ENCODE results near the gene MT1X.

The MT1X gene

DNA sequence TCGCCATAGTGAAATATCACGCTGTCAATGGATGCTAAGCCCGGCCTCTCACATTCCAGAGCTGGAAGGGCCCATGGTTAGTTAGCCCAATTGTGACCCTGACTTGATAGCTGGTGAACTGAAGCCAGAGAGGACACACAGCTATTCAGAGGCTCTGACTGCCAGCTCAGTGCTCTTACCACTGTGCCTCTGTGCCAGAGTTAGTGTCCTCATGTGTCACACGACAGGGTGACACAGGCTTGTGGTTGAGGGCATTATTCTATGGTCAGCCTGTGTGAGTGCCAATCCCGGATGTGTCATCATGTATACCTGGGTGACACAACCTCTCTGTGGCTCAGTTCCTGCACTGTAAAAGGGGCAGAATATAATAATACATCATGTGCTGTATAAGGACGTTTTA lies 2.5 kb upstream of the MT1X start:
- no peak for DNase-seq

- no peak for DNase-seq
Measured at GRCh38 chr16:56682703-56683397, 580 bp downstream of the MT1X start.

GRCh38 chr16:56683424-56684172 lies 1.3 kb downstream of the MT1X start:
- DNase-seq = no peak

GRCh38 chr16:56684256-56684925 lies 2.1 kb downstream of the MT1X start:
- DNase-seq = no peak

- no peak for DNase-seq
Measured at GRCh38 chr16:56684926-56685590, 2.8 kb downstream of the MT1X start.

DNA sequence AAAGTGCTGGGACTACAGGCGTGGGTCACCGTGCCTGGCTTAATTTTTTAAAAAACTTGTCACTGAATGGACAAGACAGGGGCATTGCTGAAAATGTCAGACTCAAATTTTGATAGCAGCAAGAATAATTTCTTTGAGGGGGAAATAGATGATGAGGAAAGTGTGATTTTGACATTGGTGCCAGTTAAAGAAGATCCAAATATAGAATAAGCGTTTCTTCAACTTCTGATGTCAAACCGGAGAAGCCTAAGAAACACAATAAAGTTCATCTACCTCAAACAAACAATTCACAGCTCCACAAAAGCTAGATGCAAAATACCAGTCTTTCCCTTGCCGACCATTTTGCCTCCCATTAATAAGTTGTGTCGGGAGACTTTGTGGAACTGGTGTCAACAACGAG lies 4.5 kb downstream of the MT1X start:
- DNase-seq = no peak

- DNase-seq = no peak
Measured at GRCh38 chr16:56688762-56689161, 6.5 kb downstream of the MT1X start.

GRCh38 chr16:56689171-56689570 lies 6.9 kb downstream of the MT1X start:
- DNase-seq = no peak

DNA sequence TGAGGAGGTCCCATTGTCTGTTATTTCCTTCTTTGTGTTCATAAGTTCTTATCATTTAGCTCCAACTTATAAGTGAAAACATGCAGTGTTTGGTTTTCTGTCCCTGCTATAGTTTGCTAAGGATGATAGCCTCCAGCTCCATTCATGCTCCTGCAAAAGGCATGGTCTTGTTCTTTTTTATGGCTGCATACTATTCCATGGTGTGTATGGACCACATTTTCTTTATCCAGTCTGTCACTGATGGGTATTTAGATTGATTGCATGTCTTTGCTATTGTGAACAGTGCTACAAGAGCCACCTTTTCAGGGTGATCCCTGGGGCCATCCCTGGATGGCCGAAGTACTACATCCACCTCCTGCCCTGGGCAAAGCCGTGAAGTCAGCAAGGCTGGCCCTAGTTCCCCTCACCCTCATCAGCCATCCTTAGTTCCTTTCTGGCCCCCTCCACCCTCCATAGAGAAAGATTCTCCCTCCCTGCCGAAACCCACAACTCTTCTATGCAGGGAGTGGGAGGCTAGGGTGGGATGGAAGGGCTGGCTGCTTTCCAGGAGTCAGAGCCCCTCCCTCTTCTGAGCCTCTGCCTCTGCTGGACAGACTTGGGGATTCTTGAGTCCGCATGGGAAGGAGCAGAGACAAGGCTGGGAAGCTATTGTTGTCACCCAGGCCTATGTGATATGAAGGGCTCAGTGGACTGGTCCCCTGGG lies 8.3 kb downstream of the MT1X start:
- no peak for DNase-seq

- no peak for DNase-seq
Measured at GRCh38 chr16:56691885-56692284, 9.6 kb downstream of the MT1X start.

- DNase-seq = no peak
Measured at GRCh38 chr16:56695246-56695645, 13.0 kb downstream of the MT1X start.

GRCh38 chr16:56697456-56698155 lies 15.3 kb downstream of the MT1X start:
- DNase-seq = no peak

DNA sequence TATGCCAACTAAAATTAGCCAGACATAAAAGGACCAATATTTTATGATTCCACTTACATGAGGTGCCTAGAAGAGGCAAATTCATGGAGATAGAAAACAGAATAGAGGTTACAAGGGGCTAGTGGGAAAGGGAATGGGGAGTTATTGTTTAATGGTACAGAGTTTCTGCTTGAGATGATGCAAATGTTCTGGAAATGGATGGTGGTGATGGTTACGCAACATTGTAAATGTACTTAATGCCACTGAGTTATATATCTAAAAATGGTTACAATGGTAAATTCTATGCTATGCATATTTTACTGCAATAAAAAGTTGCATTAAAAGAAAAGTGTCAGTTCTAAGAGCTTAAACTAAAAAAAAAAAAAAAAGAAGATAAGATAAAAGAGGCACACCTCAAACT lies 17.9 kb downstream of the MT1X start:
- no peak for DNase-seq

DNA sequence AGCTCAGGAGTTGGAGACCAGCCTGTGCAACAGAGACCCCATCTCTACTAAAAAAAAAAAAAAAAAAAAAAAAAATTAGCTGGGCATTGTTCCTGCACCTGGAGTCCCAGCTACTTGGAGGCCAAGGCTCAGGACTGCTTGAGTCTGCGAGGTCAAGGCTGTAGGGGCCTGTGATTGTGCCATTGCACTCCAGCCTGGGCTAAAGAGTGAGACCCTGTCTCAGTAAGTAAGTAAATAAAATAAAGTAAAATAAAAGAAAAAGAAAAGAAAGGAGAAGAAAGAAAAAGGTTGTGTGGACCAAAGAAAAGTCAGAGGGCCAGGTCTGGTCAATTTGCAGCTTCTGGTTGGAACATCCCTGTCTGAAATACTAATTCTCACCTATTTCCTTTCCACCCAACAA lies 18.4 kb downstream of the MT1X start:
- no peak for DNase-seq

GRCh38 chr16:56701534-56701933 lies 19.3 kb downstream of the MT1X start:
- no peak for DNase-seq

GRCh38 chr16:56702836-56703235 lies 20.6 kb downstream of the MT1X start:
- no peak for DNase-seq

DNA sequence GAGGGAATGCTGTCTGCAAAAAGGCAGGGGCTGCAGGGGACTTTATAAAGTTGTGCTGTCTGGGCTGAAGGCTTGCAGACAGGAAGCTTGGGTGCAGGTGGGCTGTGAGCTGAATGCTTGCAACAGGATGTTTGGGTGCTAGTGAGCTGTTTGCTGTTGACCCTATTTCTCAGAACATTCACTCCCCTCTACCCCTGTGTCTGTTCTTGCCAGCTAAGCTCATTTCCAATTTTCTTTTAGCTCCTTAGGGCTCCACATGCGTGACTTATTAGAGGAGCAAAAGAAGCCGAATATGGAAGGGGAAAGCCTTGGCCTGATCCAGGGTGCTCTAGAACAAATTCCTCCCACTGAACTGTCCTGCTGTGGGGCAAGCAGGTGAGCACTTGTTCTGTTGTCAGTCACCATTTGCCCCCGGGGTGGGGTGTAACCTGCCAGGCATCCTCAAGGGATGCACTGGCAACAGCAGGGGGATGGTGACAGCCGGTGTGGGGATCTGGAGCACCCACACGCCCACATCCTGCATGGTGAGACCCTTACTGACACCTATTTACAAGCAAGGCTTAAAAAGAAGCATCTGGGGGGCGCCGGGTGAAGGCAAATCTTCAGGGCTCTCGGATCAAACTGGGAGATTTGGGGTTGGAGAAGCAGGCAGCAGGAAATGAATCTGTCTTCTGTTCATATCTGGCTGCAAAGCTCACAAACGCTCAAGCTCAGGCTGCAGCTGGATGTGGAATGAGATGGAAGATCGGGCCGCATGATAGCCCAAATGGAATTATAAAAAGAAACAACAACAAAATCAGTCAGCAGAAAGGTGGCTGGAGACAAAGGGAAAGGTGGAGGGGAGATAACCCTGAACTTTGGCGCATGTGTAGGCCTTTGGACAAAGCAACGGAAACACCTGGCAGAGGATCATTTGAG lies 26.5 kb downstream of the MT1X start:
- no peak for DNase-seq

DNA sequence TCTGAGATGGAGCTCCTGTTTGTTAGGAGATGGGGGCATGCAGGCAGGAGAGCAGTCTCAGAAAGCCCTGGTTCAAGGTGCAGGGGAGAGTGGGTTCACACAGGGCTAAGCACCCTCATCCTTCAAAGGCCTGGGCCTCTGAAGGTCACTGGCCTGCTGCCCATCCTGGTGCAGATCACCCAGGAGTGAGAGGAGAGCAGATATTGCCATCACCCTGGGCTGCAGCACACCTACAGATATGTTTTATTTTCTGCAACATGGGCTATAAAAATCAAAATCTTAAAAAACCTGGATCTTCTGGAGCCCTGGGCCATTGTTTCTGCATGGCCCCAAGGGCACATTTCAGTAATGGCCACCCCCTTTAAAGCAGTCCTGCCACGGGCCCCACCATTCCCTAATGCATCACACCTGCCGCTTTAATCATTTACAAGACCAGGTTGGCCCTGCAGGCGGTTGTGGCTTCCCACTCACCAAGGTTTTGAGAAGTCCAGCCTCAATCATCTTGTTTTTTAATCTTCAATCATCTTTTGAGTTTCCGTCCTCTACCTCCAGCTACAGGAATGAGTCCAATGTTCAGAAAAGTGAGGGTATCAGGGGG lies 27.3 kb downstream of the MT1X start:
- no peak for DNase-seq

- no peak for DNase-seq
Measured at GRCh38 chr16:56710181-56710737, 28.0 kb downstream of the MT1X start.

DNA sequence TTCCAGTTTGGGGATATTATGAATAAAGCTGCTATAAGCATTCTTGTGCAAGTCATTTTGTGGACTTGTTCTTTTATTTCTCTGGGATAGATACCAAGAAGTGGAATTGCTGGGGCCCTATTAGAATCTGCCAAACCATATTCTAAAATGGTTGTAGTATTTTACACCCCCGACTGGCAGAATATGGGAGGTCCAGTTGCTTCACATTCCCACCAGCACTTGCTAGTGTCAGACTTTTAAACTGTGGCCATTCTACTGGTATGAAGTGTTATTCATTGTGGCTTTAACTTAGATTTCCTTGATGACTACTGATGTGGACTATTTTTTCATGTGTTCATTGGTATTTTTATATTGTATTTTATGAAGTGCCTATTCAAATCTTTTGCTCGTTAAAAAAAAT lies 29.6 kb downstream of the MT1X start:
- no peak for DNase-seq

All from right forelimb (tissue), 1 donor.